Renal cortical epithelial cell (primary cell): ENCODE results near the gene RBMS2. TPM values are rescaled to one million over a fixed set of nuclear protein-coding genes. Genes with fewer than 3 reads are reported as not detected.
"Not testable (repeated sequence)": the region's sequence is repeated elsewhere in the genome, so short reads cannot be mapped to it uniquely, and the experiment has no call there.

Experiments
- DNase-seq: peaks from one replicate; pipeline ENCODE4 v3.0.0-alpha.2; 2011; ENCODE audit warnings: low read depth
- total RNA-seq: library from RNA; depleted of rRNA; stranded (reverse); fragments of >200 nt; gene quantifications from 2 replicates; pipeline ENCODE4 v1.2.3, GENCODE V29; 2014

Gene RBMS2
- 24.8 and 31.3 TPM in 2 replicates for total RNA-seq

- DNase-seq, result peak; percentile 92
These were observed at the start of gene RBMS2 for GRCh38 chr12:56521590-56522371. Gene RBMS2, plus strand, starts transcription at chr12:56521820. Its CDS starts 204 bp downstream, at chr12:56522024.

GRCh38 chr12:56474389-56474788 lies 47.2 kb upstream of the RBMS2 start:
- DNase-seq, result no peak

GRCh38 chr12:56476143-56476542 lies 45.5 kb upstream of the RBMS2 start:
- no peak for DNase-seq

- no peak for DNase-seq
These were observed 44.6 kb upstream of the RBMS2 start for GRCh38 chr12:56476972-56477432.

- no peak for DNase-seq
These were observed 43.9 kb upstream of the RBMS2 start for GRCh38 chr12:56477521-56478225.

- DNase-seq, result no peak
These were observed 42.0 kb upstream of the RBMS2 start for GRCh38 chr12:56479625-56480024.

GRCh38 chr12:56484566-56484965 lies 37.1 kb upstream of the RBMS2 start:
- no peak for DNase-seq

- DNase-seq, result no peak
These were observed 34.9 kb upstream of the RBMS2 start for GRCh38 chr12:56486694-56487093.

- no peak for DNase-seq
These were observed 34.1 kb upstream of the RBMS2 start for GRCh38 chr12:56487448-56488040.

- DNase-seq, result peak; percentile 79
These were observed 33.3 kb upstream of the RBMS2 start, which contains the start of gene GLS2 for GRCh38 chr12:56488041-56488955. Gene GLS2, minus strand, starts transcription at chr12:56488161. Its CDS starts 43 bp downstream, at chr12:56488118.

- DNase-seq, result no peak
These were observed 31.3 kb upstream of the RBMS2 start for GRCh38 chr12:56490360-56490759.

- DNase-seq, result not testable (repeated sequence)
These were observed 28.1 kb upstream of the RBMS2 start for GRCh38 chr12:56493409-56494105.

- DNase-seq, result not testable (repeated sequence)
These were observed 27.6 kb upstream of the RBMS2 start for GRCh38 chr12:56494106-56494415.

- not testable (repeated sequence) for DNase-seq
These were observed 27.1 kb upstream of the RBMS2 start for GRCh38 chr12:56494481-56494880.

- DNase-seq, result not testable (repeated sequence)
These were observed 24.9 kb upstream of the RBMS2 start for GRCh38 chr12:56496704-56497103.

GRCh38 chr12:56498126-56498902 lies 23.3 kb upstream of the RBMS2 start:
- not testable (repeated sequence) for DNase-seq

GRCh38 chr12:56499452-56499851 lies 22.2 kb upstream of the RBMS2 start:
- DNase-seq, result not testable (repeated sequence)

GRCh38 chr12:56499879-56500278 lies 21.7 kb upstream of the RBMS2 start:
- DNase-seq, result not testable (repeated sequence)

- no peak for DNase-seq
These were observed 10.8 kb upstream of the RBMS2 start for GRCh38 chr12:56510786-56511185.

- not testable (repeated sequence) for DNase-seq
These were observed 7.7 kb upstream of the RBMS2 start for GRCh38 chr12:56514014-56514318.
